Measurements from ENCODE around the gene SBF2. TPM values are rescaled to one million over a fixed set of nuclear protein-coding genes. Genes with fewer than 3 reads are reported as not detected.

The SBF2 gene
- total RNA-seq, 1 donor from 2014 or later, result 21.1 TPM

DNA sequence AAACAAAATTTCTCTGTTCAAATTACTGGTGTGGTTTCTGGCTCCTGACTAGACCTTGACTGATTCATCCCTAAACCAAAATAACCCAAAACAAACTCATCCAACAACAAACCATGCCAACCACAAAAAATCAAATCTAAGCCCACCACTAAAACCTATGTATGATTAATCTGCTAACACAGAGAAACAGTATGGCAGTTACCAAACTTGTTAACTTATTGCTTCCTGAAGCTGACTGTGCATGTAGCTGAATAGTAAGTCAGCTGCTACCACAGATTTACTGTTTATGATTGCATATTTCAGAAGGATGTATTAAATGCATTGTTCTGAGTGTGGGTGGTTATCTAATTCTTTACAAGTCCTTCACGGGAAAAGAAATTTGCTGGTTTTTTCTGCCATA lies 399.0 kb downstream of the SBF2 start:
- Histone ChIP-seq H3K36me3 (ENCODE audit: control insufficient read depth, insufficient read depth, low read length) (no peaks in the 10 kb centered on the region), H3K27me3 (ENCODE audit: control insufficient read depth, insufficient read depth, low read length) (no peaks in the 10 kb centered on the region), H3K4me3 (ENCODE audit: low read depth, low read length) (no peak overlapping the region)
- DNase-seq (ENCODE audit: low read depth), result no peak
- TF ChIP-seq, protein P1, sequence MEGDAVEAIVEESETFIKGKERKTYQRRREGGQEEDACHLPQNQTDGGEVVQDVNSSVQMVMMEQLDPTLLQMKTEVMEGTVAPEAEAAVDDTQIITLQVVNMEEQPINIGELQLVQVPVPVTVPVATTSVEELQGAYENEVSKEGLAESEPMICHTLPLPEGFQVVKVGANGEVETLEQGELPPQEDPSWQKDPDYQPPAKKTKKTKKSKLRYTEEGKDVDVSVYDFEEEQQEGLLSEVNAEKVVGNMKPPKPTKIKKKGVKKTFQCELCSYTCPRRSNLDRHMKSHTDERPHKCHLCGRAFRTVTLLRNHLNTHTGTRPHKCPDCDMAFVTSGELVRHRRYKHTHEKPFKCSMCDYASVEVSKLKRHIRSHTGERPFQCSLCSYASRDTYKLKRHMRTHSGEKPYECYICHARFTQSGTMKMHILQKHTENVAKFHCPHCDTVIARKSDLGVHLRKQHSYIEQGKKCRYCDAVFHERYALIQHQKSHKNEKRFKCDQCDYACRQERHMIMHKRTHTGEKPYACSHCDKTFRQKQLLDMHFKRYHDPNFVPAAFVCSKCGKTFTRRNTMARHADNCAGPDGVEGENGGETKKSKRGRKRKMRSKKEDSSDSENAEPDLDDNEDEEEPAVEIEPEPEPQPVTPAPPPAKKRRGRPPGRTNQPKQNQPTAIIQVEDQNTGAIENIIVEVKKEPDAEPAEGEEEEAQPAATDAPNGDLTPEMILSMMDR (IDR thresholded peaks at IDR 0.05; ENCODE audit: insufficient read depth, low read length, poor library complexity, severe bottlenecking), result no peak

GRCh38 chr11:9893474-9893873 lies 400.5 kb downstream of the SBF2 start:
- no peaks in the 10 kb centered on the region for H3K36me3 ChIP-seq (ENCODE audit: control insufficient read depth, insufficient read depth, low read length)
- H3K27me3 ChIP-seq (ENCODE audit: control insufficient read depth, insufficient read depth, low read length), result no peaks in the 10 kb centered on the region
- no peak for DNase-seq (ENCODE audit: low read depth)
- TF ChIP-seq, protein P1 (IDR thresholded peaks at IDR 0.05; ENCODE audit: insufficient read depth, low read length, poor library complexity, severe bottlenecking), result no peak
- H3K4me3 ChIP-seq (ENCODE audit: low read depth, low read length), result no peak overlapping the region

DNA sequence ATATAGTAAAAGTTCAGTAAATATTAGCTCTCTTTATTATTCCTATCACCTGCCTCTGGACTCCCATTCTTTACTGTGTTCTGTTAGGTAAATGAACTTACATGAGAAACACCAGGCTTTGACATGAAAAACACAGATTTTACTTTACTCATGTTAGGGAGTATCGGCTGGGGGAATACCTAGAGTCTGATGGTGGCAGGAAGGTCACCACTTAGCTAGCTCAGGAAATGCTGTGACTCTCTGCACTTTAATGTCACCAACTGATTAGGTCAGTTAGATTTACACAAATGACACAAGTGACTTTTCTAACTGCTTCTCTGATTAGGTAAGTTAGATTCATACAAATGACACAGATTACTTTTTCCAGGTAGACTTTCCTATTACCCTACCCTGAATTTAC lies 405.1 kb downstream of the SBF2 start:
- Histone ChIP-seq H3K36me3 (ENCODE audit: control insufficient read depth, insufficient read depth, low read length) (no peaks in the 10 kb centered on the region), H3K4me3 (ENCODE audit: low read depth, low read length) (no peak overlapping the region), H3K27me3 (ENCODE audit: control insufficient read depth, insufficient read depth, low read length) (no peaks in the 10 kb centered on the region)
- DNase-seq (ENCODE audit: low read depth), result no peak
- TF ChIP-seq, protein P1 (IDR thresholded peaks at IDR 0.05; ENCODE audit: insufficient read depth, low read length, poor library complexity, severe bottlenecking), result no peak

DNA sequence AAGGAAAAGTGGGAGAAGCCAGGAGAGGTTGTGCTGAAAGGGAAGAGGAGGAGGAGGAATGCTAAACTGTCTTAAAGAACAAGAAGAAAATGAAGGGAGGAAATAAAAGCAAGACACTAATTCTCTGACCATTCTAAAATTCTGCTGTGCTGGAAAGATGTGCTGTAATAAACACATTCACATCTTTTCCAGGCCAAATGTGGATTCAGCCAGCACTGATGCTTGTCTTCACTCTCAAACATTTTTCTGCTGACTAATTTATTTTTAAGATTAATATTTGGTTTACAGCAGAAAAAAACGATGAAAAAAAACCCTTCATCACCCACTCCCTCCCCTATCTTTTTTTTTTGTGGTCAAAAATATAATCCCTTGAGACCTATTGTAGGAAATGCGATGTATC lies 406.5 kb downstream of the SBF2 start:
- Histone ChIP-seq H3K36me3 (ENCODE audit: control insufficient read depth, insufficient read depth, low read length) (no peaks in the 10 kb centered on the region), H3K27me3 (ENCODE audit: control insufficient read depth, insufficient read depth, low read length) (no peaks in the 10 kb centered on the region), H3K4me3 (ENCODE audit: low read depth, low read length) (no peak overlapping the region)
- DNase-seq (ENCODE audit: low read depth), result no peak
- TF ChIP-seq, protein P1 (IDR thresholded peaks at IDR 0.05; ENCODE audit: insufficient read depth, low read length, poor library complexity, severe bottlenecking), result no peak

GRCh38 chr11:9886595-9886994 lies 407.4 kb downstream of the SBF2 start:
- Histone ChIP-seq H3K27me3 (ENCODE audit: control insufficient read depth, insufficient read depth, low read length) (no peaks in the 10 kb centered on the region), H3K4me3 (ENCODE audit: low read depth, low read length) (no peak overlapping the region), H3K36me3 (ENCODE audit: control insufficient read depth, insufficient read depth, low read length) (no peaks in the 10 kb centered on the region)
- TF ChIP-seq, protein P1 (IDR thresholded peaks at IDR 0.05; ENCODE audit: insufficient read depth, low read length, poor library complexity, severe bottlenecking), result no peak
- DNase-seq (ENCODE audit: low read depth), result no peak

DNA sequence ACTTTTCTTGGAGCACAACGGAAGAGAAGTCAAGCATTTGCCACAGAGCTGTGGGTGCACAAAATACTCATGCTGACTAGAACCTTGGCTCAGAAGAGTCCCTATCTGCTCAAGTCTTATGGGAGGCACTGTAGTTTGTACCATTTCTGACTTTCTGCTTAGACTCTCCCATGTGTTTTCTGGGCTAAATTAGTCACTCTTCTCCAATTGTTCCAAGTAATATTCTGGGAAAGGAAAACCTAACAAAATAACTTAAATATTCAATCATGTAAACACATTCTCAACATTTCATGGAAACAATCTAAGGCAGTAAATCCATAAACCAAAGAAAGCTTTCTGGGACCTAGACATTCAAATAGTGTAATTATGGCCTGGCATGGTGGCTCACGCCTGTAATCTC lies 409.4 kb downstream of the SBF2 start:
- TF ChIP-seq, protein P1 (IDR thresholded peaks at IDR 0.05; ENCODE audit: insufficient read depth, low read length, poor library complexity, severe bottlenecking), result no peak
- Histone ChIP-seq H3K4me3 (ENCODE audit: low read depth, low read length) (no peak overlapping the region), H3K27me3 (ENCODE audit: control insufficient read depth, insufficient read depth, low read length) (no peaks in the 10 kb centered on the region), H3K36me3 (ENCODE audit: control insufficient read depth, insufficient read depth, low read length) (no peaks in the 10 kb centered on the region)
- DNase-seq (ENCODE audit: low read depth), result no peak
